Effector memory CD4-positive, alpha-beta T cell (primary cell): ENCODE results near the gene FAM89B.
A peak's percentile ranks its signal among the peaks of the same experiment; 100 is the strongest.
"Not testable (repeated sequence)": the region's sequence is repeated elsewhere in the genome, so short reads cannot be mapped to it uniquely, and the experiment has no call there.

Source experiments
- DNase-seq, 3 donors: peaks; one replicate each; pipeline ENCODE4 v3.0.0-alpha.2; 2020
- H3K27ac ChIP-seq: 2 replicates; pipeline ENCODE4 v1.7.0; 2013; ENCODE audit warnings: mild to moderate bottlenecking, low read length, moderate library complexity; ENCODE audit not compliant: insufficient read depth, poor library complexity, severe bottlenecking
- H3K27me3 ChIP-seq: replicated peaks from 2 replicates; pipeline ENCODE4 v1.7.0; 2013; ENCODE audit warnings: mild to moderate bottlenecking, low read length; ENCODE audit not compliant: insufficient read depth, control insufficient read depth, poor library complexity, severe bottlenecking
- H3K36me3 ChIP-seq: 2 replicates; pipeline ENCODE4 v1.7.0; 2013; ENCODE audit warnings: mild to moderate bottlenecking, low read length, moderate library complexity; ENCODE audit not compliant: control insufficient read depth, insufficient read depth
- H3K4me1 ChIP-seq: 2 replicates; pipeline ENCODE4 v1.7.0; 2013; ENCODE audit warnings: low read length, mild to moderate bottlenecking; ENCODE audit not compliant: control insufficient read depth, insufficient read depth, poor library complexity, severe bottlenecking
- H3K4me3 ChIP-seq: 2 replicates; pipeline ENCODE4 v1.7.0; 2013; ENCODE audit warnings: low read length, low read depth, mild to moderate bottlenecking; ENCODE audit not compliant: insufficient read depth, poor library complexity, severe bottlenecking
- H3K9me3 ChIP-seq: 2 replicates; pipeline ENCODE4 v1.7.0; 2013; ENCODE audit warnings: mild to moderate bottlenecking, low read length, moderate library complexity; ENCODE audit not compliant: control insufficient read depth

FAM89B gene

DNA sequence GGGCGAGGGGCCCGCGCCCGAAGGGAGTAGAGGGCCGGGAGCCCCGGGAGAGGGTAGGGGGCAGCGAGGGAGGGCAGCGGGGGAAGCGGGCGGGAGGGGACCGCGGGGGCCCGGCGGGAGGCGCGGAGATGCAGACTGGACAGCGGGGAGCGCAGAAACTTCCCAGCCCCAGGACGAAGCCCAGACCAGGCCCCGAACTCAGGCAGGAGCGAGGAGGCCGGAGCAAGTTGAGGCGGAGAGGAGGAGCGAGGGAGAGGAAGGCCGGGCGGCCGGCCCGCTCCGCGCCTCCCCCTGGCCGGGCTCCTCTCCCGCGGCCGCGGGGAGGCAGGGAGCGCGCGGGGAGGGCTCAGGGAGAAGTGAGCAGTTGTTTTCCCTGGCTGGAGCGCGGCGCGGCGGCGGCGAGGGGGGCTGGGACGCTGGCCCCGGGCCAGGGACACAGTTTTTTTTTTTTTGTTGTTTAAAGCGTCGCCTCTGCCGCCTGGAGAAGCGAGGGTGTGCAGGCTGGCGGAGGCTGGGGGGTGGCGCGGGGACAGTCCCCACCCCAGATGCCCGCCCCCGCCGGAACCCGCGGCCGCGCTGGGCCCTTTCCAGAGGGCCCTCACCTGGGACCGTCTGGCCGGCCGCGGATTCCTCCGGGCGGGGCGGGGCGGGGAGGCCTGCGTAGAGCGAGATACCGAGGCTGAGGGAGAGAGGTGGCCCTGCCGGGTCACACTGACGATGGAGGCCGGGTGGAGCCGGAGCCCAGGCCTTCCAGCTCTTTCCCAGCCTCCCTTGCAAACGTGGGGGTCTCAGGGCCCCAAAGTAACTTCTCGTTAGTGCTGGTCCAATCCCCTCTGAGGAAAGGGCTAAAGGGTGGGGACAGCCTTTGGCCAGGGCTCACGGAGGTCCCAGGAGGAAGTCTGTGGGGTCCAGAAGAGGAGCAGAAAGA is 14.1 kb upstream of the FAM89B start, which contains the start of gene LTBP3:
Gene LTBP3 (minus strand): TSS at position 358 of the 928 bp plus-strand sequence. CDS start 400 bp downstream, outside the sequence.
- H3K9me3 ChIP-seq: no peaks in the 10 kb centered on the region
- H3K4me1 ChIP-seq: peaks cover 51% of the 10 kb centered on the region
- no peaks in the 10 kb centered on the region for H3K27me3 ChIP-seq
- no peaks in the 10 kb centered on the region for H3K36me3 ChIP-seq
- no peak for DNase-seq
- H3K4me3 ChIP-seq: peak within 1 kb of the TSS; percentile 62
- peak within 1 kb of the TSS; percentile 82 for H3K27ac ChIP-seq

DNA sequence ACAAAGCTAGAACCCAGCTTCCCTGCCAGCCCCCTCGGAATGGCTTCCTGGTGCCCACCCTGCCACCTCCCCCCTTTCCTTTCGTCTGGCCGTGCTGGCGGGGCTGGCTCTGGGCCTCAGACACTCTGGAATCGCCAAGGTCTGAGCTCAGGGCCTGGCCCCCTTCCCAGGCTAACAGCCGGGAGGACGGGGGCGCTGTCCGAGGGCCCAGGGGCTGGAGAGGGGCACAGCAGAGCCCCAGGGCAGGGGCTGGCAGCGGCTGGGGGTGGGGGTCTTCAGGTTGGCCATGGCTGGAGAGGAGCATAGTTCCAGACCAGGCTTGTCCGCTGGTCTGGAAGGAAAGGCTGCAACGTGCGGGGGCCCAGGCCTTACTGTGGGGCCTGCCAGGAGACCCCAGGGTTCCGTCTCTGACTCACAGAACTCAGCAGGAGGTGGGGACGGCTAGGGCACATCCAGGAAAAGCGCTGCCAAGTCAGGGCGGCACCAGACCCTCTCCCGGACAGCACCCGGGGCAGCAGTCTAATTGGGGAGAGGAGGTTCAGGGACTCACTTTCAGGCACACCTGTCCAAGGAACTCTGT is 13.3 kb upstream of the FAM89B start:
- Histone ChIP-seq H3K9me3 (no peaks in the 10 kb centered on the region), H3K27me3 (no peaks in the 10 kb centered on the region), H3K4me3 (peak overlapping the region; percentile 62), H3K4me1 (peaks cover 48% of the 10 kb centered on the region), H3K27ac (peak overlapping the region; percentile 82), H3K36me3 (no peaks in the 10 kb centered on the region)
- DNase-seq: no peak

DNA sequence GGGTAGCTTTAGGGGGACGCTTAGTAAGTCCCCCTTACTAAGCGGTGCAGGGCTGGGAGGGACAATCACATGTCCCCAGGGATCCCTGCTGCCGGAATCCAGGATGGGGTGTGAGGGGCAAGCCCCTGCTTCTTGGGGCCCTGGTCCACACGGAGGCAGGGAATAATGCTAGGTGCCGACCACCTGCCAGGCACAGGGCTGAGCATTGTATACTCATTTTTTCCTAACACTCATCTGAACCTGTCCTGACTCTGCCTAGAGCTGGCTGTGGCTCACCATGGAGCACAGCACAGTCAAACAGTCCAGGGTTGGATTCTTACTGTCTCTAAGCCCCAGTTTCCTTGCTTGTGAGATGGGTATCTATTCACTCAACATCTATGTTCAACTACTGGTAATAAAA is 12.8 kb upstream of the FAM89B start:
- Histone ChIP-seq H3K4me1 (peaks cover 43% of the 10 kb centered on the region), H3K27me3 (no peaks in the 10 kb centered on the region), H3K27ac (no peak overlapping the region), H3K9me3 (no peaks in the 10 kb centered on the region), H3K36me3 (no peaks in the 10 kb centered on the region), H3K4me3 (no peak overlapping the region)
- no peak for DNase-seq

DNA sequence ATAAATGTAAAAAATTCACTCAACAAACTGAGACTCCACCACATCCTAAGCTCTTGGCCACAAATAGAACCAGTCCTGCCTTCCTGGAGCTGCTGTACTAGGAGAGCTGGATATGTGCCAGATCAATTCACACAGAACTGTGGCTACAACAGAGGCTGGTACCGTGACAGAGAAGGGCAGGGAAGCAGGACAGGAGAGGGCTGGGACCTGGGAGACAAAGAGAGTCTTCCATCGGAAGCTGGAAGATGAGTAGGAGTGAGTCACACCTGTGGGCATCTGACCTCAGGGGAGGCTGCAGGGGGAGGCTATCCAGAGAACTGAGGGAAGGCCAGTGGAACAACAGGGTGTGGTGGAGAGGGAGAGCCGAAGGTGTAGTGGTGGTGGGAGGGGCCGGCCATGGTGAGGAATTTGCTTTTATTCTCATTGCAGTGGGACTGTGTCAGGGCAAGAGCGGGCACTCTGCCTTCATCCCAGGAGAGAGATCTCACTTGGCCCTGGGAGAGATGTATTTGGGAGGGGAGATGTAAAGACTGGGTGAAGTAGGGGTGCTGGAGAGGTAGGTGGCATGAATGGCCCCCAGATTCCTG is 12.3 kb upstream of the FAM89B start:
- Histone ChIP-seq H3K27me3 (no peaks in the 10 kb centered on the region), H3K9me3 (no peaks in the 10 kb centered on the region), H3K4me3 (no peak overlapping the region), H3K27ac (no peak overlapping the region), H3K36me3 (no peaks in the 10 kb centered on the region), H3K4me1 (peaks cover 43% of the 10 kb centered on the region)
- DNase-seq: no peak

DNA sequence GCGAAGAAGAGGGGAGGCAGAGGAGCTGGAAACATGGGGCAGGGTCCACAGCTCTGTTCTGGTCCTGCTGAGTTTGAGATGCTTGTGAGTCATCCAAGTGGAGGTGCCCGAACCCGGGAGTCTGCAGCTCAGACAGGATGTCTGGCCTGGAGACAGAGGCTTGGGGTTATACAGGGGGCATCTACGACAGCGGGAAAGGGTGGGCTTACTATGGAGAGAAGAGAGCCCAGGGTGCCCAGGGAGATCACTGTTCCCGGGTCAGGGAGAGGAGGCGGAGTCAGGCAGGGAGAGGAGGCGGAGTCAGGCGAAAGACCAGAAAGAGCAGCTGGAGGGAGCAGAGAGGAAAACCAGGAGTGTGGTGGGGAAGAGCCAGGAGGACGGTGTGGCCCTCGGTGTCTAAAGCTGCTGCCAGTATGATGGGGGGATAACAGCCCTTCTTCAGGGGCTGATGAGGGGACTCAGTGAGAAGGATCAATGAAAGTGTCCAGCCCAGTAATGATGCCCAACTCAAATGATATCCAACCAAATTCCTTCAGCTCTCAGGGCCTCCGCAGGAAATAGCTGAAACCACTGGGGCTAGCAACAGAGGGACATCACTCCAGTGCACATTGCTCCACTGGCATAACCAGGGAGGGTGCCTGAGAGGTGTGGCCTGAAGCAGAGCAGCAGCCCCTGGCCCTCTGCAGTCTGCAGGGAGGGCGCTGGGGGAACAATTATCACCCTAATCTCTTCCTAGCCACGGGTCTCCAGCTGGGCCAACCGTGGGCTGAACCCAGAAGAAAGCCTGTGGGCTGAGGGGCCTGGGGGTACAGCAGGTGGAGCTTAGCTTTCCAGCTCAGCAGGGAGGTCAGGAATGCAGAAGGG is 11.6 kb upstream of the FAM89B start:
- H3K9me3 ChIP-seq: no peaks in the 10 kb centered on the region
- no peak for DNase-seq
- no peaks in the 10 kb centered on the region for H3K36me3 ChIP-seq
- H3K27ac ChIP-seq: no peak overlapping the region
- H3K27me3 ChIP-seq: no peaks in the 10 kb centered on the region
- peaks cover 43% of the 10 kb centered on the region for H3K4me1 ChIP-seq
- no peak overlapping the region for H3K4me3 ChIP-seq

DNA sequence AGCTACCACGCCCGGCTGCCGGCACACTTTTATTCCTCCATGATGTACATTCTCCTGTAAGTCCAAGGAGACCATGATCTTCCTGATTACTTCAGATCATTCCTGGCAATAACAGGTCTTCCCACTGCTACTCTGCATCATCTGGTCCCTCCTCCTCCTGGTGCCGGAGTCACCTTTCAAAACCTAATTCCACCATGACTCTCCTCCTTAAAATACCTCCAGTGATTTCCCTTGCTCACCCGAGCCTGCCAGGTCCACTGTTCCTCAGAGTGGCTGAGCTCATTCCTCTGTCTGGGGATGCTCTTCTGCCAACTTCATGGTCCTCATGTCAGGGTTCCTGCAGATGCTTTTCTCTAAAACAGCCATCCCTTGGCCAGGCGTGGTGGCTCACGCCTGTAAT is 10.3 kb upstream of the FAM89B start:
- no peaks in the 10 kb centered on the region for H3K9me3 ChIP-seq
- no peak overlapping the region for H3K27ac ChIP-seq
- DNase-seq: no peak
- H3K36me3 ChIP-seq: no peaks in the 10 kb centered on the region
- peaks cover 46% of the 10 kb centered on the region for H3K4me1 ChIP-seq
- H3K27me3 ChIP-seq: no peaks in the 10 kb centered on the region
- no peak overlapping the region for H3K4me3 ChIP-seq

DNA sequence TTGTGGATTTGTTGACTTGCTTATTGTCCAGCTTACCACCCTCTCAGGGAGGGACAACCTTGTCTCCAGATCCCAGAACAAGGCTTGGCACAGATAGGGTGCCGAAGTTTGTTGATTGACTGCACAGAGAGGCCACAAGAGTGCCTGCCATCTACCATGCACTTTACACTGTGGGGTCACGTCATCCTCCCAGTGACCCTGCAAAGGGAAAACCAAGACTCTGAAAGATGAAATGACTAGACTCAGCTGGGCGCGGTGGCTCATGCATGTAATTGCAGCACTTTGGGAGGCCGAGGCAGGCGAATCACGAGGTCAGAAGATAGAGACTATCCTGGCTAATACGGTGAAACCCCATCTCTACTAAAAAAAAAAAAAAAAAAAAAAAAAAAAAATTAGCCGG is 9.6 kb upstream of the FAM89B start:
- Histone ChIP-seq H3K36me3 (no peaks in the 10 kb centered on the region), H3K4me3 (no peak overlapping the region), H3K27me3 (no peaks in the 10 kb centered on the region), H3K4me1 (peaks cover 46% of the 10 kb centered on the region), H3K27ac (no peak overlapping the region), H3K9me3 (no peaks in the 10 kb centered on the region)
- no peak for DNase-seq

DNA sequence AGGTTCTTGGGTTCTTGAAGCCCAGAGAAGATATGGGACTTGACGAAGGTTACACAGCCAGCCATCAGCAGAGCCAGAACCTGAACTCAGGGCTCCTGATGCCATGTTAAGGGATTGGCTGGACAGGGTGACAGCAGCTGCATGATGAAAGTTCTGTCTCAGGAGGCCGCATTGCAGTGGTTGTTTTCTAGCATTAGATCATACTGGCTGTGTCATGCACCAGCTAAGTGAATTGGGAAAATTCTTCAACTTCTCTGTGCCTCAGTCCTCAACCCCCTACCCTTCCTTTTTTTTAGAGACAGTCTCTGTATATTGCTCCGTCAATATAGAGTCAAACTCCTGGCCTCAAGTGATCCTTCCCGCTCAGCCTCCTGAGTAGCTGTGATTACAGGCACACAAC is 8.7 kb upstream of the FAM89B start:
- H3K9me3 ChIP-seq: no peaks in the 10 kb centered on the region
- H3K27ac ChIP-seq: no peak overlapping the region
- peaks cover 50% of the 10 kb centered on the region for H3K4me1 ChIP-seq
- DNase-seq: no peak
- H3K27me3 ChIP-seq: no peaks in the 10 kb centered on the region
- no peaks in the 10 kb centered on the region for H3K36me3 ChIP-seq
- H3K4me3 ChIP-seq: no peak overlapping the region

DNA sequence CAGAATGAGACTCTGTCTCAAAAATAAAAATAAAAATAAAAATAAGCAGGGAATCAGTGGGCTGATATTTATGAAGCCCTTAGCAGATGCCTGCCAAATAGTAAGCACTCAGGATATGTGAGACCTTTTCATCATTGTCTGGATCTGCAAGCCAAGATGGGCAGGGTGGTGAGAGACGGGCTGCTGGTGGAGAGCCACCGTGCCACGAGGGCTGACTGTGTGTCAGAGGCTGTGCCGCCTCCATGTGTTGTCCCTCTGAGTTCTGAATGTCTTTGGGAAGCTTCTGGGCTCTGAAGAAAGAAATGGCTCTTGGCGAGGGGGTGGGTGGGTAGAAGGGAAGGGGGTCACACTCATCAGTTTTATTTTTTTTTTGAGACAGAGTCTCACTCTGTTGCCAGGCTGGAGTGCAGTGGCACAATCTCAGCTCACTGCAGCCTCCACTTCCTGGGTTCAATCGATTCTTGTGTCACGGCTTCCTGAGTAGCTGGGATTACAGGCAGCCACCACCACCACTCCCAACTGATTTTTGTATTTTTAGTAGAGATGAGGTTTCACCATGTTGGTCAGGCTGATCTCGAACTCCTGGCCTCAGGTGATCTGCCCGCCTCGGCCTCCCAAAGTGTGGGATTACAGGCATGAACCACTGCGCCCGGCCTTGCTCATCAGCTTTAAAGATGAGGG is 7.3 kb upstream of the FAM89B start:
- not testable (repeated sequence) for DNase-seq, H3K4me3 ChIP-seq, H3K9me3 ChIP-seq, H3K36me3 ChIP-seq, H3K27me3 ChIP-seq
- peak overlapping the region; percentile 66 for H3K27ac ChIP-seq
- H3K4me1 ChIP-seq: peaks cover 56% of the 10 kb centered on the region
